Lung (tissue), 12 donors: ENCODE measurements around the gene RASSF8. TPM values are rescaled to one million over a fixed set of nuclear protein-coding genes. Genes with fewer than 3 reads are reported as not detected.
A peak's percentile ranks its signal among the peaks of the same experiment; 100 is the strongest.
"Not testable (repeated sequence)": the region's sequence is repeated elsewhere in the genome, so short reads cannot be mapped to it uniquely, and the experiment has no call there.

Experiments
- ATAC-seq: fragments of 200-7000 bp; cut with Tn5 transposase; one replicate; pipeline ENCODE4 v1.9.1; 2020; ENCODE audit warnings: moderate number of reproducible peaks; ENCODE audit not compliant: insufficient read depth, low FRiP score
- DNase-seq, 3 donors: peaks; one replicate each; pipeline ENCODE4 v3.0.0-alpha.2; 2013 to 2017
- H3K27ac ChIP-seq, 2 donors: one replicate each; pipeline ENCODE4 v1.5.1; 2013; ENCODE audit warnings: mild to moderate bottlenecking in 2 of 2, moderate library complexity in 2 of 2, control low read depth in 1 of 2, inconsistent platforms in 1 of 2, low read depth in 1 of 2, low read length in 1 of 2
- H3K27me3 ChIP-seq, 3 donors: one replicate each; pipeline ENCODE4 v1.5.1; 2013; ENCODE audit warnings: low read length in 2 of 3; ENCODE audit not compliant: control insufficient read depth in 3 of 3, insufficient read depth in 3 of 3
- H3K36me3 ChIP-seq, 4 donors: one replicate each; pipeline ENCODE4 v1.5.1; 2013; ENCODE audit warnings: low read length in 4 of 4, mild to moderate bottlenecking in 1 of 4, moderate library complexity in 1 of 4; ENCODE audit not compliant: control insufficient read depth in 4 of 4, insufficient read depth in 4 of 4
- H3K4me1 ChIP-seq, 5 donors: one replicate each; pipeline ENCODE4 v1.5.1; 2013; ENCODE audit warnings: low read length in 5 of 5, mild to moderate bottlenecking in 2 of 5, moderate library complexity in 1 of 5; ENCODE audit not compliant: control insufficient read depth in 5 of 5, insufficient read depth in 5 of 5
- H3K4me3 ChIP-seq: one replicate; pipeline ENCODE4 v1.5.1; 2013; ENCODE audit warnings: mild to moderate bottlenecking, control low read depth, moderate library complexity
- H3K9ac ChIP-seq, 2 donors: one replicate each; pipeline ENCODE4 v1.5.1; 2013; ENCODE audit warnings: low read length in 2 of 2, control low read depth in 1 of 2; ENCODE audit not compliant: insufficient read depth in 1 of 2
- H3K9me3 ChIP-seq, 4 donors: one replicate each; pipeline ENCODE4 v1.5.1; 2013; ENCODE audit warnings: low read length in 3 of 4, mild to moderate bottlenecking in 1 of 4, moderate library complexity in 1 of 4; ENCODE audit not compliant: control insufficient read depth in 4 of 4, insufficient read depth in 3 of 4
- WGBS, 2 donors: extraction: QIAGEN DNeasy Blood & Tissue Kit; methylation state at CpG; one replicate each; pipeline ENCODE4 v1.1.7; 2013; 5-methylcytosine and 5-hydroxymethylcytosine counted together
- polyA plus RNA-seq, 2 donors: library from polyadenylated mRNA; stranded (reverse); fragments of 200-250 nt; gene quantifications; one replicate each; pipeline ENCODE4 v1.2.1, GENCODE V29; 2013
- total RNA-seq, 2 donors: library from RNA; depleted of rRNA in 1 of 2; stranded (reverse); fragments of >200 nt in 1 of 2; gene quantifications; one replicate each; pipeline ENCODE4 v1.2.1, GENCODE V29; 2014 to 2021
- TF ChIP-seq, protein P1 (sequence below): IDR thresholded peaks from 2 replicates; pipeline ENCODE4 v1.5.1; 2012; ENCODE audit warnings: mild to moderate bottlenecking; ENCODE audit errors: control extremely low read depth, extremely low read depth
- donor health status: control.
- donor health status: control.
- donor health status: Bipolar disorder and iron deficiency.
- donor health status: healthy.
- donor health status: DM: yes; HTN: yes; CAD: no.

Gene RASSF8
- total and polyA plus RNA-seq, 4 donors: 9.0 to 68.4 (median 28.2) TPM

DNA sequence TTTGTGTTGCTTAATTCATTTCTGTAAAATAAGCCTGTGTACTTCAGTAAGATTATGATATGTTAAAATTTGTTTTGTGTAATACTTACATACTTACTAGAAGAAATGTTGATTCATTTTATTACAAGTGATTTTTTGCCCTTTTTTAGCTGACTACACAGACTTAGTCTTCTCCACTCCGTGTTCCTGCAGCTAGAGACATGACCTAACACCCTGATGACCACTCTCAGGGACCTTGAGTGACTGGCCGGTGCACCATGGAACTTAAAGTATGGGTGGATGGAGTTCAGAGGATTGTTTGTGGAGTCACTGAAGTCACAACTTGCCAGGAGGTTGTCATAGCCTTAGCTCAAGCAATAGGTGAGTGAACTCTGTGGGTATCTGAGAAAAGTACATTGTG is 96.6 kb downstream of the RASSF8 start:
- TF ChIP-seq, protein P1, sequence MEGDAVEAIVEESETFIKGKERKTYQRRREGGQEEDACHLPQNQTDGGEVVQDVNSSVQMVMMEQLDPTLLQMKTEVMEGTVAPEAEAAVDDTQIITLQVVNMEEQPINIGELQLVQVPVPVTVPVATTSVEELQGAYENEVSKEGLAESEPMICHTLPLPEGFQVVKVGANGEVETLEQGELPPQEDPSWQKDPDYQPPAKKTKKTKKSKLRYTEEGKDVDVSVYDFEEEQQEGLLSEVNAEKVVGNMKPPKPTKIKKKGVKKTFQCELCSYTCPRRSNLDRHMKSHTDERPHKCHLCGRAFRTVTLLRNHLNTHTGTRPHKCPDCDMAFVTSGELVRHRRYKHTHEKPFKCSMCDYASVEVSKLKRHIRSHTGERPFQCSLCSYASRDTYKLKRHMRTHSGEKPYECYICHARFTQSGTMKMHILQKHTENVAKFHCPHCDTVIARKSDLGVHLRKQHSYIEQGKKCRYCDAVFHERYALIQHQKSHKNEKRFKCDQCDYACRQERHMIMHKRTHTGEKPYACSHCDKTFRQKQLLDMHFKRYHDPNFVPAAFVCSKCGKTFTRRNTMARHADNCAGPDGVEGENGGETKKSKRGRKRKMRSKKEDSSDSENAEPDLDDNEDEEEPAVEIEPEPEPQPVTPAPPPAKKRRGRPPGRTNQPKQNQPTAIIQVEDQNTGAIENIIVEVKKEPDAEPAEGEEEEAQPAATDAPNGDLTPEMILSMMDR: no peak
- H3K9ac ChIP-seq: no peak overlapping the region
- no peaks in the 10 kb centered on the region for H3K27me3 ChIP-seq
- H3K36me3 ChIP-seq: peaks cover 0 to 4% (median 0%) of the 10 kb centered on the region in 4 donors
- H3K9me3 ChIP-seq: no peaks in the 10 kb centered on the region
- H3K4me3 ChIP-seq: no peak overlapping the region
- DNase-seq (no peak), ATAC-seq (no peak)
- 78 to 79% methylated on average over 2 of the region's 2 CpGs for WGBS, 2 donors
- no peak overlapping the region for H3K27ac ChIP-seq
- H3K4me1 ChIP-seq: peaks cover 0 to 7% (median 2%) of the 10 kb centered on the region in 5 donors

- peak in 2 of 3 donors; percentile 40 to 41 for DNase-seq
- WGBS, 2 donors: 42 to 65% methylated on average over 1 of the region's 1 CpG
- ATAC-seq: peak; percentile 83
These were observed 97.9 kb downstream of the RASSF8 start for GRCh38 chr12:26056335-26056734.

DNA sequence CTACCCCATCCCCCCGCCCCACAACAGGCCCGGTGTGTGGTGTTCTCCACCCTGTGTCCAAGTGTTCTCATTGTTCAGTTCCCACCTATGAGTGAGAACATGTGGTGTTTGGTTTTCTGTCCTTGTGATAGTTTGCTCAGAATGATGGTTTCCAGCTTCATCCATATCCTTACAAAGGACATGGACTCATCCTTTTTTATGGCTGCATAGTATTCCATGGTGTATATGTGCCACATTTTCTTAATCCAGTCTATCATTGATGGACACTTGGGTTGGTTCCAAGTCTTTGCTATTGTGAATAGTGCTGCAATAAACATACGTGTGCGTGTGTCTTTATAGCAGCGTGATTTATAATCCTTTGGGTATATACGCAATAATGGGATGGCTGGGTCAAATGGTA is 98.8 kb downstream of the RASSF8 start:
- DNase-seq, H3K27ac ChIP-seq, H3K36me3 ChIP-seq, H3K9me3 ChIP-seq, H3K4me1 ChIP-seq, H3K9ac ChIP-seq, H3K27me3 ChIP-seq, H3K4me3 ChIP-seq, ATAC-seq: not testable (repeated sequence)
- 97% methylated on average over 6 of the region's 6 CpGs for WGBS, 2 donors

More at GRCh38 chr12:26056335-26056734, 97.9 kb downstream of the RASSF8 start:
- H3K4me3 ChIP-seq: no peak overlapping the region
- no peak overlapping the region for H3K9ac ChIP-seq
- H3K9me3 ChIP-seq: no peaks in the 10 kb centered on the region
- peaks cover 0 to 4% (median 0%) of the 10 kb centered on the region in 4 donors for H3K36me3 ChIP-seq
- H3K27ac ChIP-seq: no peak overlapping the region
- H3K4me1 ChIP-seq: peaks cover 0 to 7% (median 2%) of the 10 kb centered on the region in 5 donors
- H3K27me3 ChIP-seq: no peaks in the 10 kb centered on the region
- TF ChIP-seq, protein P1: no peak

- WGBS, 2 donors: 94 to 95% methylated on average over 8 of the region's 8 CpGs
These were observed 99.8 kb downstream of the RASSF8 start for GRCh38 chr12:26058308-26058707.

More at GRCh38 chr12:26058308-26058707, 99.8 kb downstream of the RASSF8 start:
- TF ChIP-seq, protein P1: no peak
- no peak for ATAC-seq
- Histone ChIP-seq H3K36me3 (peaks cover 0 to 4% (median 0%) of the 10 kb centered on the region in 4 donors), H3K9me3 (no peaks in the 10 kb centered on the region), H3K27me3 (no peaks in the 10 kb centered on the region), H3K9ac (no peak overlapping the region), H3K4me1 (peaks cover 0 to 7% (median 2%) of the 10 kb centered on the region in 5 donors), H3K4me3 (no peak overlapping the region), H3K27ac (no peak overlapping the region)
- no peak for DNase-seq
